Esophagus squamous epithelium (tissue), 4 donors: Measurements from ENCODE around the gene ABCG4.

ENCODE experiments used
- CTCF ChIP-seq, 6 experiments: fragments of 450-650 bp in 4 of 6; fragments of 200-600 bp in 2 of 6; sonication (generic) in 2 of 6; IDR thresholded peaks; one replicate each; pipeline ENCODE4 v1.5.1; 2016 to 2019; ENCODE audit warnings: antibody characterized with exemption in 6 of 6, mild to moderate bottlenecking in 4 of 6, moderate library complexity in 4 of 6
- POLR2A ChIP-seq, 4 donors: fragments of 450-650 bp; IDR thresholded peaks; one replicate each; pipeline ENCODE4 v1.6.1; 2017; ENCODE audit warnings: antibody characterized with exemption in 4 of 4, mild to moderate bottlenecking in 4 of 4, moderate library complexity in 3 of 4

- TF ChIP-seq CTCF (IDR thresholded peaks at IDR 0.05) (no peak), POLR2A (IDR thresholded peaks at IDR 0.05) (no peak)
Observed at GRCh38 chr11:119152604-119153003, 3.8 kb downstream of the ABCG4 start.
